GM21447 (cell line): ENCODE data around the gene SLC5A9.
"Not testable (repeated sequence)": the region's sequence is repeated elsewhere in the genome, so short reads cannot be mapped to it uniquely, and the experiment has no call there.

ENCODE experiments used
- ATAC-seq: cut with Tn5 transposase; IDR thresholded peaks from one replicate; pipeline ENCODE4 v1.9.1; 2021; ENCODE audit not compliant: unreplicated experiment

SLC5A9 gene

GRCh38 chr1:48213462-48213861, 9.1 kb upstream of the SLC5A9 start:
- not testable (repeated sequence) for ATAC-seq

- not testable (repeated sequence) for ATAC-seq
Measured at GRCh38 chr1:48214366-48214765, 8.2 kb upstream of the SLC5A9 start.

GRCh38 chr1:48214820-48215219, 7.7 kb upstream of the SLC5A9 start:
- no peak for ATAC-seq

- ATAC-seq: no peak
Measured at GRCh38 chr1:48215222-48215621, 7.3 kb upstream of the SLC5A9 start.

- no peak for ATAC-seq
Measured at GRCh38 chr1:48215889-48216288, 6.6 kb upstream of the SLC5A9 start.

GRCh38 chr1:48216313-48216712, 6.2 kb upstream of the SLC5A9 start:
- no peak for ATAC-seq

- ATAC-seq: no peak
Measured at GRCh38 chr1:48216941-48217340, 5.6 kb upstream of the SLC5A9 start.

- no peak for ATAC-seq
Measured at GRCh38 chr1:48217856-48218255, 4.7 kb upstream of the SLC5A9 start.

GRCh38 chr1:48219803-48220202, 2.7 kb upstream of the SLC5A9 start:
- no peak for ATAC-seq

- no peak for ATAC-seq
Measured at GRCh38 chr1:48221122-48221521, 1.4 kb upstream of the SLC5A9 start.

- no peak for ATAC-seq
Measured at GRCh38 chr1:48221657-48222056, 859 bp upstream of the SLC5A9 start.

- ATAC-seq: no peak
Measured at GRCh38 chr1:48223366-48224240, 1.1 kb downstream of the SLC5A9 start.

GRCh38 chr1:48224791-48225190, 2.3 kb downstream of the SLC5A9 start:
- no peak for ATAC-seq

- ATAC-seq: no peak
Measured at GRCh38 chr1:48225579-48225978, 3.1 kb downstream of the SLC5A9 start.

- ATAC-seq: no peak
Measured at GRCh38 chr1:48227165-48228013, 4.9 kb downstream of the SLC5A9 start.

GRCh38 chr1:48228156-48228555, 5.6 kb downstream of the SLC5A9 start:
- ATAC-seq: no peak

GRCh38 chr1:48229317-48229716, 6.8 kb downstream of the SLC5A9 start:
- ATAC-seq: no peak

GRCh38 chr1:48230236-48230635, 7.7 kb downstream of the SLC5A9 start:
- ATAC-seq: no peak

- no peak for ATAC-seq
Measured at GRCh38 chr1:48232722-48233121, 10.2 kb downstream of the SLC5A9 start.

- no peak for ATAC-seq
Measured at GRCh38 chr1:48233666-48234485, 11.4 kb downstream of the SLC5A9 start.

- ATAC-seq: no peak
Measured at GRCh38 chr1:48235652-48236051, 13.1 kb downstream of the SLC5A9 start.
